Stimulated activated CD8-positive, alpha-beta memory T cell treated with anti-CD3 and anti-CD28 coated beads, Interleukin-4, amount 100 ng/mL, for 4 hours (primary cell): ENCODE measurements around the gene MRPL12.
"Not testable (repeated sequence)": the region's sequence is repeated elsewhere in the genome, so short reads cannot be mapped to it uniquely, and the experiment has no call there.

Experiments
- DNase-seq, 2 donors: peaks; one replicate each; pipeline ENCODE4 v3.0.0-alpha.2; 2020; ENCODE audit warnings: low read depth in 2 of 2, low spot score in 1 of 2

The MRPL12 gene

DNA sequence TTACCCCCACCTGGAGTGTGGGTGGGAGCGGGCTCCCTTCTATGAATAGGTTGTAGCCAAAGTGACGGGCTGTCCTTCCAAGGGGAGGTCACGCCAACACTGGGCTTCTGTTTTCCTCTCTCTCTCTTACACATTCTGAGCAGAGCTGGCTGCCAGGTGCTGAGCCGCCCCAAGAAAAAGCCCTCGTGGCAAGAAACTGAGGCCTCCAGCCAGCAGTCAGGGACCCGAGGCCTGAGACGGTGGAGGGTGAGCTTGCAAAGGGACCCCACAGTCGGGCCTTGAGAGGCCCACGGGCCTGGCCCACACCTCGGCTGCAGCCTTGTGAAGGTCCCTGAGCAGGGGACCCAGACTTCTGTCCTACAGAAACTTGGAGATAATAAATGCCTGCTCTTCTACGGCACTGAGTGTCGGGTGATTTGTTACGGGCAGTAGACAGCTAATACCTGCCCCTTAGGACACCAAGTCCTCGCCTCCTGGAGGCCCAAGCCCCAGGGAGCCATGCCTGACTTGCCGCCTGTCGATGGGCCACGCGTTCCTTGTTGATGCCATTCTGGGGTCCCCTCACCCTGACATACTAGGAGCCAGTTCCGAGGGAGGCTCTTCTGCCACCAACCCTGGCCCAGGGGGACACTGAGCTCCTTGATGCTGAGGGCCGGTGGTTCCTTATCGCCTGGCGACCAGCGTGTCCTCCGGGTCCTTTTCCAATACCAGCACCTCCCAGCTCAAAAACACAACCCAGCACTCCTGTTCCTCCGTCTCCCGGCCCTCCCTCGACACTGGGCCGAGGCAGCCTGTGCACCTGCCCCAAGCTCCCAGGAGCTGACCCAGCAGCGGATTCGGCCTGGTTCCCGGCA is 35.0 kb downstream of the MRPL12 start:
- DNase-seq: no peak

DNA sequence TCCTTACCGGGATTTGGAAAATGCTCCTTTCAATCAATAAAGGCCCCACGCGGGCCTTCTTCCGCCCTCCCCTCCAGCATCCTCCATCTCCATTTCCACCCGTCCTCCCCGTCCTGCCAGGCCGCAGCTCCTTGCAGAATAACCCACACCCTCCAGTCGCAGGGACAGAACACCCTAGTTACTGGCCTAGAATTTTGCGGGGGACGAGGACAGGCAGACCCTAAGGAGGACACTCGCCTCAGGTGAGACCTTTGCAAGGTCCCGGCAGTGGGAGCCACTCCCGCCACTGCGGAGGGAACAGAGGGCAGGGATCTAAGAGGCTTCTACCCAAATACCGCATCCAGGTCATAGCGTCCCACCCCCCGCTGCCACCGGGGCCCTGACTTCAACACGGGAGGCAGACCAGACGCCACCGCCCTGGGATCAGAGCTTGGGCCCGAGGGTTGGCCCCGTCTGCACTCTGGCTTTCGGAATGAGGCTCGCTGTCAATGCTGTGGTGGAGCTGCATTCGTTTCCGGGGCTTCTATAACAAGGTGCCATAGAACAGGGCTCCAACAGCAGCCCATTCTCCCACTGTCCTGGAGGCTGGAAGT is 35.7 kb downstream of the MRPL12 start:
- no peak for DNase-seq

DNA sequence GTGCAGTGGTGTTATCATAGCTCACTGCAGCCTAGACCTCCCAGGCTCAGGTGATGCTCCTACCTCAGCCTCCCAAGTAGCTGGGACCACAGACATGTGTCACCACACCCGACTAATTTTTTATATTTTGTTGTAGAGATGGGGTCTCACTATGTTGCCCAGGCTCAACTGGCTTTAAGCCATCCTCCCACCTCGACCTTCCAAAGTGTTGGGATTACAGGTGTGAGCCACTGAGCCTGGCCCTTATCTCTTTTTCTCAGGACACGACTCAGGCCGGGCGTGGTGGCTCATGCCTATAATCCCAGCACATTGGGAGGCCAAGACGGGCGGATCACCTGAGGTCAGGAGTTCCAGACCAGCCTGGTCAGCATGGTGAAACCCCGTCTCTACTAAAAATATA is 36.4 kb downstream of the MRPL12 start:
- DNase-seq: not testable (repeated sequence)

DNA sequence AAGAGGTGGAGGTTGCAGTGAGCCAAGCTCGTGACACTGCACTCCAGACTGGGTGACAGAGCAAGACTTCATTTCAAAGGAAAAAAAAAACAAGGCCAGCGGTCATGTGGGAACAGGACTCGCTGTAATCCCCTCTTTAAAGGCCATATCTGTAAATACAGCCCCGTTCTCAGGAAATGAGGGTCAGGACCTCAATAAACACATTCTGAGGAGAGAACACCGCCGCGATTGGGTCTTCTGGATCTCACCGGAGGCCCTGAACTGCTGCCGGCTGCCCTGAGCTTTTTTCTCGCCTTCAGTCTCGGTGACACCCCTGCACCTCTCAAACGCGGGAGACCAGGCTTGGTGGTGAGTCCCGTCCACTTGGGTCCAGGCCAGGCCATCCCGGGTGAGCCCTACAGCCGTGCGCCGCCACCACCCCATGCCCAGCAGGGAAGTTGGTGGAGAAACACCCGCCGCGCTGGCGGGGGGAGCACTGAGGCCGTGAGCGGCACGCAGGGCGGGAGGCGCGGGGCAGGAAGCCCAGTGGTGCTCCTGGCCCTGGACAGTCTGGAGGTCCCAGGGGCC is 37.3 kb downstream of the MRPL12 start:
- no peak for DNase-seq

DNA sequence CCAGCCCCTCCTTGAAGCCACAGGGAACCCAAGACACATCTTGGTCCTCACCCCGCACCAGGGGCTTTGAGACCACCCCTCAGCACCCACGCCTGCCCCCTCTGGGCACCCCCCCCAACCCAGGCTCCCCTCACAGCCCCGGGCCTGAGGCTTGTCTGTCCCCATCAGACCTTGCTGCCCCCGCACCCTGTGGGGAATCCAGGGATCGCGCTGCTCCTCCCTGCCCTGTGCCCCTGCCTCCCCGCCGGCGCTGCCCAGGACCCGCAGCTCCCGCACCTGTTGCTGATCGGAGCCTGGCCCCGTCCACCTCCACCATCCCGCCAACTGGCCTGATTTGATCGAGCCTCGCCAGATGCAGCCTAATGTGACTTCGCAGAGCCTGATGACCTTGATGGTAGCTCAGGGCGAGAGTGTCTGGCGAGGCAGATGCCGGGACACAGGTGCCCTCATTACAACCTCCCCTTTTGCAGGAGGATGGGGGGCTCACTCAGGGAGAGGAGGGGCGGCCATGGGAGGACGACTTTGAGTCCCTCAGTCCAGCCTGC is 38.0 kb downstream of the MRPL12 start:
- no peak for DNase-seq

DNA sequence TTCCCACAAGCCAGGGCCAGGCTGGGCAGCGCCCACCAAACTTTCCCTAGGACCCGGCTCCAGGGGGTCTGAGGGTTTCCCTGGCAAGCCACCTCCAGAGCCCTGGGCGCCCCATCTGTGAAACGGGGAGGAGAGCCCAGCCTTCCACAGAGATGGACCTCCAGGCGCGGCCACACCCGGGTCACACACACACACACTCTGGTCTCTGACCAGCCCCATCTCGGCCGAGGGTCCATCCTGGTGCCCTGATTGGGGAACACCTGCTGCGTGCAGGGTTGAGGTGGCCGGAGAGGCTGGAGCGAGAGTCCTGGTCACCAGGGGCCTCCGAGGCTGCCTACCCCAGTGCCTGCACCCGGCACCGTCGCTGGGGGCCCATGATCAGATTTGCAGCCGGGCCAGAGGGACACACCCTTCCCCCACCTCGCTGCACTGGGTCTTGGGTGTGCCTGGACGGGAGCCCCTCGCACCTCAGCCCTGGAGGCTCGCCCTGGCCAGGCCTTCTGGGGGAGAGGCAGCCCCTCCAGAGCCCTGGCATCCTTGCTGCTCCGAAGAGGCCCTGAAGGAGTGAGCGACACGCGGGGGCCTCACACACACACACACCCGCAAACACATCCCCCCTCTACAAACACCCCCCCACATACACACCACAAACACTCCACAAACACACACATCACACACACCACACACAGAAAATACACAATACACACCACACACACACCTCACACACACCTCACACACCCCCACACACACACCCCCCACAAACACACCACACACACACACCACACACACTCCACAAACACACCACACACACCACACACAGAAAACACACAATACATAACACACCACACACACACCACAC is 38.7 kb downstream of the MRPL12 start:
- no peak for DNase-seq
